Measurements from ENCODE around the gene FAM168A.

DNA sequence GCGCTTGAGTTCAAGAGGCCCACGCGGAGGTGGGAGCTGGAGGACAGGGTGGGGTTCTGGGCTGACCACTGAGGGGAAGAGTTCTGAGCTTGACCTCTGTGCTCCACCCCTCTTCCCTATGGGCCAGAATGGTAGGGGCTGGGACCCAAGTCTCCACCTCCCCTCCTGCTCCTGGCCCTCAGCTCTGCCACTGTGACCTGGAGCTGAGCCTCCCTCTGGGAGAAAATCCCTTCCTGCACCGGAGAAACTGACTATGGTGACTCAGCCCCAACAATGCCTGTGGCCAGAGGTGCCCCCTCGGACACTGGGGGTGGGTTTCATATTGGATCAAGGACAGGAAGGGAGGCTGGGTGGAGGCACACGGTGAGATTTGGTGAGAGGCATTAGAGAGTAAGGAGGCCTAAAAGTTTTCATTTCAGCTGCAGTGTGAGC, 198.7 kb downstream of the FAM168A start:
- TF ChIP-seq, protein P1, sequence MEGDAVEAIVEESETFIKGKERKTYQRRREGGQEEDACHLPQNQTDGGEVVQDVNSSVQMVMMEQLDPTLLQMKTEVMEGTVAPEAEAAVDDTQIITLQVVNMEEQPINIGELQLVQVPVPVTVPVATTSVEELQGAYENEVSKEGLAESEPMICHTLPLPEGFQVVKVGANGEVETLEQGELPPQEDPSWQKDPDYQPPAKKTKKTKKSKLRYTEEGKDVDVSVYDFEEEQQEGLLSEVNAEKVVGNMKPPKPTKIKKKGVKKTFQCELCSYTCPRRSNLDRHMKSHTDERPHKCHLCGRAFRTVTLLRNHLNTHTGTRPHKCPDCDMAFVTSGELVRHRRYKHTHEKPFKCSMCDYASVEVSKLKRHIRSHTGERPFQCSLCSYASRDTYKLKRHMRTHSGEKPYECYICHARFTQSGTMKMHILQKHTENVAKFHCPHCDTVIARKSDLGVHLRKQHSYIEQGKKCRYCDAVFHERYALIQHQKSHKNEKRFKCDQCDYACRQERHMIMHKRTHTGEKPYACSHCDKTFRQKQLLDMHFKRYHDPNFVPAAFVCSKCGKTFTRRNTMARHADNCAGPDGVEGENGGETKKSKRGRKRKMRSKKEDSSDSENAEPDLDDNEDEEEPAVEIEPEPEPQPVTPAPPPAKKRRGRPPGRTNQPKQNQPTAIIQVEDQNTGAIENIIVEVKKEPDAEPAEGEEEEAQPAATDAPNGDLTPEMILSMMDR (IDR thresholded peaks at IDR 0.05) = no peak
- no peak for TF ChIP-seq EZH2 (IDR thresholded peaks at IDR 0.05)
